PC-9 (cell line): Measurements from ENCODE around the gene RASA1.

Experiments used
- CTCF ChIP-seq: fragments of 200-600 bp; sonication (generic); conservative IDR thresholded peaks from 2 replicates; pipeline ENCODE4 v1.6.1; 2017; ENCODE audit warnings: mixed run types, antibody characterized with exemption, mild to moderate bottlenecking, moderate library complexity
- EZH2 ChIP-seq: fragments of 200-600 bp; sonication (generic); IDR thresholded peaks from 2 replicates; pipeline ENCODE4 v1.8.0; 2017; ENCODE audit warnings: antibody characterized with exemption, low read depth

GRCh38 chr5:87433945-87434344, 166.3 kb downstream of the RASA1 start:
- TF ChIP-seq CTCF (no peak), EZH2 (no peak)
